Activated T-cell treated with anti-CD3 and anti-CD28 coated beads, Interleukin-2, amount 50 U/mL, for 72 hours (primary cell): ENCODE measurements around the gene RO60. TPM values are rescaled to one million over a fixed set of nuclear protein-coding genes. Genes with fewer than 3 reads are reported as not detected.

Experiments used
- ATAC-seq, 2 donors: fragments of 150-1000 bp; cut with Tn5 transposase; replicated peaks in 1 of 2; 2 replicates each; pipeline ENCODE4 v1.10.0; 2021; ENCODE audit warnings: moderate library complexity in 2 of 2, mild to moderate bottlenecking in 1 of 2
- DNase-seq, 2 donors: peaks; one replicate each; pipeline ENCODE4 v3.0.0; 2021 to 2022; ENCODE audit warnings: mixed read lengths in 1 of 2
- H3K27ac Mint-ChIP-seq: one replicate; pipeline ENCODE4 v1.8.0; 2022; ENCODE audit warnings: mild to moderate bottlenecking, moderate library complexity, mixed read lengths
- H3K27me3 Mint-ChIP-seq: one replicate; pipeline ENCODE4 v1.8.0; 2022; ENCODE audit warnings: low read depth, mixed read lengths
- H3K36me3 Mint-ChIP-seq, 2 donors: one replicate each; pipeline ENCODE4 v1.8.0; 2022; ENCODE audit warnings: mixed read lengths in 2 of 2, mild to moderate bottlenecking in 1 of 2; ENCODE audit not compliant: insufficient read depth in 2 of 2
- H3K4me1 Mint-ChIP-seq: one replicate; pipeline ENCODE4 v1.8.0; 2022; ENCODE audit warnings: low read depth, mixed read lengths
- H3K4me3 Mint-ChIP-seq, 2 donors: one replicate each; pipeline ENCODE4 v1.8.0; 2022; ENCODE audit warnings: mild to moderate bottlenecking in 2 of 2, mixed read lengths in 2 of 2, moderate library complexity in 2 of 2
- H3K9me3 Mint-ChIP-seq, 2 donors: one replicate each; pipeline ENCODE4 v1.8.0; 2022; ENCODE audit warnings: mixed read lengths in 2 of 2
- total RNA-seq, 2 donors: library from RNA; stranded (reverse); gene quantifications; one replicate each; pipeline ENCODE4 v1.2.3, GENCODE V29; 2022

The RO60 gene
- total RNA-seq, 2 donors from 2014 or later, result 85.2 to 96.6 TPM

DNA sequence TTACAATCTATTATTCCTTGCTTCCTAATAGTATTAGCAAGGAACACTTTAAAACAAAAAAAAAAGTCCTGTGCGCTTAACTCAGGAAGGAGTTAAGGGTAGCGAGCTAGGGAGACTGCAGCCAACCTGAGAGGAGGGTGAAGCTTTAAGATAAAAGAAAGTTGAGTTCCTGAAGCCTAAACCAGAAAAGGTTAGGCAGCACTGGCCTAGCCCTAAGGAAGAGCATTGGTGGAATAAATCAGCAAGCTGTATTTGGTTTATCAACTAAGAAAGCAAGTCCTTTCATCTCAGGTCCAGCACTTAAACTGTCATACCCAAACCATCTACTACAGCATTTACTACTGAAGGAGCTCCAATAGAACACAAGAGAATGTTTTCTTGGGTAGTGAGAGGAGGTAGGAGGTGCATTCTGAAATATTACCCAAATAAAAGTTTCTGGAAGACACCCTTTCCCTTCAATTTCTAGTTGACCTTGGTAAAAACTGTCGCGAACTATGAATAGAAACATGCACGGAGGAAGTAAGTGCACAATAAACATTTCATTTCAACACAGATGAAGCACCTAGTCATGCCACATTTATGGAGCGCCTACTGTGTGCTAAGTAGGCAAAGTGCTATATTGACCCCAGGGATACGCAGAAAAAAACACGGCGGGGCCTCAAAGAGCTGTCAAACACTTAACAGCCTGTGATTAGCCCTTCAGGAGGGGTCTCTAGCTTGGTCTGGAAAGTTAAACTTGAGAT, 44.5 kb downstream of the RO60 start:
- DNase-seq (no peak), ATAC-seq (no peak)
- H3K9me3 Mint-ChIP-seq, result no peaks in the 10 kb centered on the region
- H3K27me3 Mint-ChIP-seq, result no peaks in the 10 kb centered on the region
- H3K4me3 Mint-ChIP-seq, result peak overlapping the region; percentile 87 to 97
- peaks cover 2 to 3% of the 10 kb centered on the region in 2 donors for H3K36me3 Mint-ChIP-seq
- H3K27ac Mint-ChIP-seq, result peak overlapping the region; percentile 14
- peaks cover 16% of the 10 kb centered on the region for H3K4me1 Mint-ChIP-seq

DNA sequence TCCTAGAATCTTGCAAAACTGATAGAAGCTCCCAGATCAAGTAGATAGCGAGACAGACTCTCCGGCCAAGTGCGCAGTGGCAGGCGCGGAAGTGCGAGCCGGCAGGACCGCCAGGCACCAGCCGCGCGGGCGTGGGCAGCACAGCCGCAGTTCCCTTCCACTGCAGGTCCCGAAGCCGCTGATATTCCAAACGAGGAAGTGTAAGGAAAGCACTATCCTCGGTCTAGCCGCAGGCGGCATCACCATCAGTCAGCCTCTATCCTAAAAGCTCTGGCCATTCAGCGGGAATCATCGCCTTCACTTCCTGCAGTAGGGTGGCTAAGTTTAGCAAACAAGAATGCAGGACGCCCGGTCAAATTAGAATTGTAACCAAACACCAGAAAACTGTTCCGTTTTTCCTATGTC, 45.1 kb downstream of the RO60 start:
- Mint-ChIP-seq H3K27me3 (no peaks in the 10 kb centered on the region), H3K36me3 (peaks cover 2 to 3% of the 10 kb centered on the region in 2 donors), H3K4me3 (peak overlapping the region; percentile 87 to 97), H3K4me1 (peaks cover 16% of the 10 kb centered on the region), H3K27ac (no peak overlapping the region), H3K9me3 (no peaks in the 10 kb centered on the region)
- ATAC-seq, result peak; percentile 36 to 50
- DNase-seq, result peak; percentile 36 to 51

DNA sequence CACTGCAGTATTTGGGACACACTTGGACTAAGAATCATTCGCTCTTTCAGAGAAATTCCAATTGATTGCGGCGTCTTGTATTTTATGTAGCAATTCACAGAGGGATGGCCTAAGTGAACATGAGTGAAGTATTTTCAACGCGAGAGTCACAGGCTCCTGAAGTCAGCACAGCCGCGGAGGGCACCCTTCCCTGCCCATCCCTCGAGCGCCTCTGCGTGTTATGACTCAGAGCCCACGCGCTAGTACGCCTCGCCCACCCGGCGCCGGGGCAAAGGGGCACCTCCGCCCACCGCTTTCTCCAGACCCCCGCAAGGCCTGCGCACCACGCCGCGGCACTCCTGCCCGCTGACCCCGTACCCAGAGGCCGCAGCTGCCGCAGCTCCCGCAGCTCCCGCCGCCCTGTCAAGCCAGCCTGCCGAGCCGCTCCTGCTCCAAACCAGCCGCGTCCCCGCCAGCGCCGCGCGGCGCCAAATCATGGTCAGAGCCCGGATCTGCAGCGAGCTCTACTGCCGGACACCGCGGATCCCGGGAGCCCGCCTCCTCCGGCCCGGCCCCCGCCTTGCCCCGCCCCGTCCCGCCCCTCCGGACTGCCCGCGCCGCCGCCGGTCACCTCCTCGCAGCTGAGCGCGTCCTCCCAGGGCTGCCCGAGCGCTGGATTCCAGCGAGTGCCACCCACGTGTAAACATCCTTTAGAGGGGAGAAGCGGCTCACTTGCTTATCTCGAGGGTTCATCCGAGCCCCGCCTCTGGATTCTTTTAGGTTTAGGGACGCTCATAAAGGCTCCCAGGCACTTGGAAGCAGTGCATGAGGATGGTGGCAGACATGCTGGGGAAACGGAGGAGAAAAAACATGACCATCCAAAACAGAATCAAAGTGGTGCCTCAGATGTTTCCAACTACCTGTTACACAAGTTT, 45.8 kb downstream of the RO60 start, which contains the start of gene GLRX2:
TSS of gene GLRX2 (minus strand) at position 508 of the 914 bp plus-strand sequence. CDS start at position 476, 32 bp downstream.
- no peaks in the 10 kb centered on the region for H3K9me3 Mint-ChIP-seq
- DNase-seq (peak; percentile 66 to 72), ATAC-seq (peak; percentile 88 to 89)
- peak within 1 kb of the TSS; percentile 87 to 97 for H3K4me3 Mint-ChIP-seq
- H3K27me3 Mint-ChIP-seq, result no peaks in the 10 kb centered on the region
- H3K27ac Mint-ChIP-seq, result peak within 1 kb of the TSS; percentile 73
- H3K4me1 Mint-ChIP-seq, result peaks cover 16% of the 10 kb centered on the region
- peaks cover 0 to 3% of the 10 kb centered on the region in 2 donors for H3K36me3 Mint-ChIP-seq

DNA sequence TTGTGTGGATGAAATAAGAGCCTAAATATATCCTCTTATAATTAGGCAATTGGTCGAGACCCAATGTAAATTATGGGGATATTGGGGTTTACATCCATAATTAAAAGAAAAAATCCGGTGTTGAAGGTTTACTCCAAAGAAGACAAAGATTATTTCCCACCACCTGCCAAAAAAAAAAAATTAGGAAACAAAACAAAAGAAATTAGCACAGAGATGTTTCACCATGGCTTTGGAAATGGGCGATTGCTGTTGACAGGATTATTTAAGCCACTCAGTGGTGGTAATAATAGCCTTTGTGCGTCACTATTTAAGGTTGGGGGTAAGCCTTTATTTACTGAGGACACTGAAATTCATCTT, 46.4 kb downstream of the RO60 start:
- Mint-ChIP-seq H3K9me3 (no peaks in the 10 kb centered on the region), H3K27me3 (no peaks in the 10 kb centered on the region), H3K27ac (peak overlapping the region; percentile 73), H3K4me3 (peak overlapping the region; percentile 87 to 97), H3K4me1 (peaks cover 16% of the 10 kb centered on the region), H3K36me3 (no peaks in the 10 kb centered on the region)
- no peak for ATAC-seq
- DNase-seq, result no peak

DNA sequence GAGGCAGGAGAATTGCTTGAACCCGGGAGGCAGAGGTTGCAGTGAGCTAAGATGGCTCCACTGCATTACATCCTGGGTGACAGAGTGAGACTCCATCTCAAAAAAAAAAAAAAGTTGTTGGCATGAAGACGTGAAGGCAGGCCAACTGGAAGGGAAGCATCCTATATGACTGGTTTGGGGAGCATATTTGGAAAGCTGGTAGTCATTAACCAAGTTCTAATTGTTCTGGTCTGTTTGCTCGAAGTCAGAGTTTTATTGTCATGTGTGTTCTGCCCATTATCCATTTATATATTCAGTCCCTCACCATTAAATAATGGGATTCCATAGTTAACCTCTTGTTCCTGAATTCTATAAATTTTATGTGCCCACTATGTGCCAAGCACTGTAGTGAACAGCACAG, 49.1 kb downstream of the RO60 start:
- Mint-ChIP-seq H3K9me3 (no peaks in the 10 kb centered on the region), H3K4me3 (no peak overlapping the region), H3K27me3 (no peaks in the 10 kb centered on the region), H3K36me3 (no peaks in the 10 kb centered on the region), H3K4me1 (peaks cover 12% of the 10 kb centered on the region), H3K27ac (no peak overlapping the region)
- DNase-seq (no peak), ATAC-seq (no peak)

Other genes with a start within 250 kb of the RO60 start
- 10 to 100 TPM; 45.4 to 51.7 TPM for gene UCHL5, start 252 bp upstream of the RO60 start, total RNA-seq
- gene GLRX2, start 45.8 kb downstream of the RO60 start, total RNA-seq, result 10 to 100 TPM; 22.7 to 32.1 TPM
- 10 to 100 TPM; 49.1 to 49.7 TPM for gene CDC73, start 62.4 kb downstream of the RO60 start, total RNA-seq
- under 1 TPM; 0.07 to 0.10 TPM for gene B3GALT2, start 127.0 kb downstream of the RO60 start, total RNA-seq